Measurements from ENCODE around the gene PRPF39. TPM values are rescaled to one million over a fixed set of nuclear protein-coding genes. Genes with fewer than 3 reads are reported as not detected.
"Not testable (repeated sequence)": the region's sequence is repeated elsewhere in the genome, so short reads cannot be mapped to it uniquely, and the experiment has no call there.

The PRPF39 gene
- total RNA-seq, 4 donors from 2014 or later = 23.1 to 32.2 (median 27.7) TPM

DNA sequence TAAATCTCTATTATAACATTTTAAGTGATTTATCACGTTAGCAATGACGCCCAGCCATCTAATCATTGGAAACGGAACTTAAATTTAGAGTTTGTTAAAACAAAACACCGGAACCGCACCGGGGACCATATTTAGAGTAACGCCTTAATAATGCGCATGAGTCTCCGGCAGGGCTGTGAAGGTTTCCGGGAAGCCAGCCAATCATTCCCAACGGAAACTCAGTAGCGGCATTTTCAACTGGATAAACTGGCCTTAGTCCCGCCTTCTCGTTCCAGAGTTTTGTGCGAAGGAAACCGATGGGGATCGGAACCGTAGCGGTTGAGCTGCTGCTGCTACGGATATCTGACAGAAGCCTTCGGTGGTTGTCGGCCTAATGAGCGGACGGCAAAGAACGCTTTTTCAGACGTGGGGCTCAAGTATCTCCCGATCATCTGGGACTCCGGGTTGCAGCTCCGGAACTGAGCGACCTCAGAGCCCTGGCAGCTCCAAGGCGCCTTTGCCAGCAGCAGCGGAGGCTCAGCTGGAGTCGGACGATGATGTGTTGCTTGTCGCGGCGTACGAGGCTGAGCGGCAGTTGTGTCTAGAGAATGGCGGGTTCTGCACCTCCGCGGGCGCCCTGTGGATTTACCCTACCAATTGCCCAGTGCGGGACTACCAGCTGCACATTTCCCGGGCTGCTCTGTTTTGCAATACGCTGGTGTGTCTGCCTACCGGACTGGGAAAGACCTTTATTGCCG, 51.9 kb downstream of the PRPF39 start, which contains the start of gene FANCM:
TSS of gene FANCM (plus strand) at position 272 of the 737 bp plus-strand sequence. CDS start at position 374, 102 bp downstream.
- TF ChIP-seq CTCF (IDR thresholded peaks at IDR 0.05) = no peak
- ATAC-seq (ENCODE audit: low FRiP score) = peak; percentile 79
- peak; percentile 80 for DNase-seq (ENCODE audit: low spot score)

GRCh38 chr14:45136399-45136798, 52.5 kb downstream of the PRPF39 start:
- DNase-seq (ENCODE audit: low spot score) = no peak
- no peak for TF ChIP-seq CTCF (IDR thresholded peaks at IDR 0.05)
- no peak for ATAC-seq (ENCODE audit: low FRiP score)

DNA sequence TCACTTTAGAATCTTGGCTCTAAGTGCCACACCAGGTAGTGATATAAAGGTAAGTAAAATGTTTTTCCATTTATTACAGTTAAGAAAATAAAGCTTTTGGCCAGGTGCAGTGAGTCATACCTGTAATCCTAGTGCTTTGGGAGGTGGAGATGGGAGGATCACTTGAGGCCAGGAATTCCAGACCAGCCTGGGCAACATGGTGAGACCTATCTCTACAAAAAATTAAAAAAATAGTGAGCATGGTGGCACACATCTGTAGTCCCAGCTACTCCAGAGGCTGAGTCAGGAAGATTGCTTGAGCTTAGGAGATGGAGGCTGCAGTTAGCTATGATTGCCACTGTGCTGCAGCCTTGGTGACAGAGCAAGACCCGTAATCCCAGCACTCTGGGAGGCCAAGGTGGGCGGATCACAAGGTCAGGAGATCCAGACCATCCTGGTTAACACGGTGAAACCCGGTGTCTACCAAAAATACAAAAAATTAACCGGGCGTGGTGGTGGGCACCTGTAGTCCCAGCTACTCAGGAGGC, 56.8 kb downstream of the PRPF39 start:
- no peak for ATAC-seq (ENCODE audit: low FRiP score)
- no peak for TF ChIP-seq CTCF (IDR thresholded peaks at IDR 0.05)
- no peak for DNase-seq (ENCODE audit: low spot score)

GRCh38 chr14:45142083-45142482, 58.2 kb downstream of the PRPF39 start:
- not testable (repeated sequence) for DNase-seq (ENCODE audit: low spot score); ATAC-seq (ENCODE audit: low FRiP score)

- DNase-seq (ENCODE audit: low spot score) (no peak), ATAC-seq (ENCODE audit: low FRiP score) (no peak)
- TF ChIP-seq CTCF (IDR thresholded peaks at IDR 0.05) = no peak
Measured at GRCh38 chr14:45144658-45145057, 60.7 kb downstream of the PRPF39 start.

DNA sequence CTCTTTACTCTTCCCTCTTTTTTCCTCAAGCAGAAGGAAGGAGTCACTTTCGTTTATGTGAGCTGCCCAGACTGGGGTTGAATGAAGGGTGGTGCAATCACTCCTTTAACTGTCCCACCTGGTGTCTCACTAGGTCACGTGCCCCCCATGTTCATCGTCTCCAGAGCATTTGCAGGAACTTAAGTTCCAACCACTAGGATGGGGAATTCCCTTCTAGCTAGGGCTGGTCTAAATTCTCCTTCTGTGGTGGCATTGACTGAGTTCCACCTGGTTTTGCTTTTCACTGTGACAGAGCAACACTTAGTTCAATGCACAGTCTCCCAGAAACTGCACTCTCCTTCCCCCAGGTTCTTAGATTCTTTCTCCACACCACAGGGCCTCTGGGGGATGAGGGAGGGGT, 61.3 kb downstream of the PRPF39 start:
- DNase-seq (ENCODE audit: low spot score) (no peak), ATAC-seq (ENCODE audit: low FRiP score) (no peak)
- no peak for TF ChIP-seq CTCF (IDR thresholded peaks at IDR 0.05)

DNA sequence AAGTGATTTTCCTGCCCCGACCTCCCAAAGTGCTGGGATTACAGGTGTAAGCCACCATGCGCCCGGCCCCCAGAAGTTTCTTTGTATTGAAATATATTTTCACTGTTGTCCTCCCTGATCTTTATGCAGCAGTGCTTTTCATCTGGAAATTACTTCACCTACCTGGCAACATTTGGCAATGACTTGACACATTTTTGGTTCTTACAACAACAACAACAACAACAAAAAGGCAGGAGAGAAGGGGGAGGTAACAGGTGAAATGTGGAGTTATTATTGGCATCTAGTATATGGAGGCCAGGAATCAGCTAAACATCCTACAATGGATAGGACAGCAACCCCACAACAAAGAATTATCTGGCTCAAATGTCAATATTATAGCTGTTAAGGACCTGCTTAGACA, 65.7 kb downstream of the PRPF39 start:
- TF ChIP-seq CTCF (IDR thresholded peaks at IDR 0.05) = no peak
- DNase-seq (ENCODE audit: low spot score) (no peak), ATAC-seq (ENCODE audit: low FRiP score) (no peak)

All from omental fat pad (tissue), 4 donors.